Fibroblast of skin of scalp (primary cell): Measurements from ENCODE around the gene NR1H4. TPM values are rescaled to one million over a fixed set of nuclear protein-coding genes. Genes with fewer than 3 reads are reported as not detected.
"Not testable (repeated sequence)": the region's sequence is repeated elsewhere in the genome, so short reads cannot be mapped to it uniquely, and the experiment has no call there.

Experiments used
- DNase-seq: peaks from one replicate; pipeline ENCODE4 v3.0.0-alpha.2; 2013
- polyA plus RNA-seq, 2 experiments: library from polyadenylated mRNA; unstranded; fragments of 120-200 nt; gene quantifications; one replicate each; pipeline ENCODE4 v1.2.1, GENCODE V29; 2013; ENCODE audit not compliant: insufficient read length in 2 of 2

The NR1H4 gene
- not detected for polyA plus RNA-seq (2013, experiment 1 of 2; ENCODE audit: insufficient read length)
- 0.11 TPM for polyA plus RNA-seq (2013, experiment 2 of 2; ENCODE audit: insufficient read length)

GRCh38 chr12:100473716-100474150, at the start of gene NR1H4:
TSS of gene NR1H4 (plus strand) at chr12:100473866. CDS start at chr12:100493324, 19,458 bp downstream.
- DNase-seq = peak; percentile 7

- no peak for DNase-seq
These were observed 47.5 kb upstream of the NR1H4 start for GRCh38 chr12:100426145-100426544.

GRCh38 chr12:100427078-100427477, 46.6 kb upstream of the NR1H4 start:
- peak; percentile 27 for DNase-seq

- DNase-seq = not testable (repeated sequence)
These were observed 43.4 kb upstream of the NR1H4 start for GRCh38 chr12:100430251-100430650.

- DNase-seq = no peak
These were observed 40.0 kb upstream of the NR1H4 start for GRCh38 chr12:100433701-100434100.

GRCh38 chr12:100434177-100434576, 39.5 kb upstream of the NR1H4 start:
- DNase-seq = no peak

GRCh38 chr12:100435957-100436356, 37.7 kb upstream of the NR1H4 start:
- no peak for DNase-seq

GRCh38 chr12:100437038-100437841, 36.4 kb upstream of the NR1H4 start:
- no peak for DNase-seq

- no peak for DNase-seq
These were observed 33.9 kb upstream of the NR1H4 start for GRCh38 chr12:100439797-100440196.

GRCh38 chr12:100442403-100442802, 31.3 kb upstream of the NR1H4 start:
- DNase-seq = no peak

- no peak for DNase-seq
These were observed 30.2 kb upstream of the NR1H4 start for GRCh38 chr12:100443434-100443833.

GRCh38 chr12:100445081-100445481, 28.6 kb upstream of the NR1H4 start:
- no peak for DNase-seq

GRCh38 chr12:100447381-100447780, 26.3 kb upstream of the NR1H4 start:
- DNase-seq = no peak

GRCh38 chr12:100448656-100449055, 25.0 kb upstream of the NR1H4 start:
- no peak for DNase-seq

GRCh38 chr12:100450735-100451134, 22.9 kb upstream of the NR1H4 start:
- no peak for DNase-seq

- DNase-seq = no peak
These were observed 19.7 kb upstream of the NR1H4 start for GRCh38 chr12:100453951-100454350.

GRCh38 chr12:100455896-100456295, 17.8 kb upstream of the NR1H4 start:
- no peak for DNase-seq

GRCh38 chr12:100458191-100458590, 15.5 kb upstream of the NR1H4 start:
- DNase-seq = no peak

- no peak for DNase-seq
These were observed 13.0 kb upstream of the NR1H4 start for GRCh38 chr12:100460702-100461101.

- no peak for DNase-seq
These were observed 12.2 kb upstream of the NR1H4 start for GRCh38 chr12:100461330-100461973.

- DNase-seq = no peak
These were observed 10.0 kb upstream of the NR1H4 start for GRCh38 chr12:100463661-100464060.

- DNase-seq = no peak
These were observed 9.1 kb upstream of the NR1H4 start for GRCh38 chr12:100464529-100464928.

GRCh38 chr12:100468126-100468525, 5.5 kb upstream of the NR1H4 start:
- DNase-seq = no peak

GRCh38 chr12:100472325-100472724, 1.3 kb upstream of the NR1H4 start:
- no peak for DNase-seq
